Activated CD4-positive, CD25-positive, alpha-beta regulatory T cell (primary cell): Measurements from ENCODE around the gene PDAP1.
"Not testable (repeated sequence)": the region's sequence is repeated elsewhere in the genome, so short reads cannot be mapped to it uniquely, and the experiment has no call there.

Experiments used
- DNase-seq, 4 experiments: peaks; one replicate each; lab custom pipeline; 2025; lab: John Stamatoyannopoulos, UW

The PDAP1 gene

DNA sequence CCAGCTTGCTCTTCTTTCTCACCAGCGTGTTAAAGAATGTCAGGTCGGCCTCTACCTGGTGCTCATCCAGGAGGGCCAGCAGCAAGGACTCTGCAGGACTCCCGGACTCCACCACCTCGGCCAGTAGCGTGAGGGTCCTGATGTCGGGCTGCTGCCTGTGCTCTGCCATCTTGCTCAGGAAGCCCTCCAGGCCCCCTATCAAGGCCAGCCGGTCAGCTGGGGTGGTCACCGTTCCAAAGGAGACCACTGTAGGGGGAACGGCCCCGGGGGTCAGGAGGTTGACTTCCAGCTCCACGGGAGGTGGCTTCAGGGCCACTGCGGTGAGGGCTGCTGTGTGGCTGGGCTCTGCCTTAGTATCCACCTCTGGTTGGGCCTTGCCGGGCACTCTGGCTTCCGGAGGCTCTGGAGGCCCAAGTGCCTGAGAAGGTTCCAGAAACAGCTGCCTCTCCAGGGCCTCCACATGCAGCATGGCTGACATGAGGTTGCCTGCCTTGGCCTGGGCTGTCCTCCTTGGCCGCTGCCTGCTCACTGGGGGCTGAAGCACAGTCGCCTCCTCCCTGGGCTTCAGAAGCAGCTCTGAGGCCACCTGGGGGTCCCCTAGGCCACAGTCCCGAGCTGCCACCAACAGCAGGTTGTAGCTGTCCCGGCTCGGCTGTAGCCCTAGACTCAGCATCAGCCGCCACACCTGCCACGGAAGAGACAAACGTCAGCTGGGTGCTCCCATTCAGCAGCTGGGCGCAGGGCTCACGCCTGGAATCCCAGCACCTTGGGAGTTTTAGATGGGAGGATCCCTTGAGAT lies 16.7 kb upstream of the PDAP1 start:
- no peak for DNase-seq

DNA sequence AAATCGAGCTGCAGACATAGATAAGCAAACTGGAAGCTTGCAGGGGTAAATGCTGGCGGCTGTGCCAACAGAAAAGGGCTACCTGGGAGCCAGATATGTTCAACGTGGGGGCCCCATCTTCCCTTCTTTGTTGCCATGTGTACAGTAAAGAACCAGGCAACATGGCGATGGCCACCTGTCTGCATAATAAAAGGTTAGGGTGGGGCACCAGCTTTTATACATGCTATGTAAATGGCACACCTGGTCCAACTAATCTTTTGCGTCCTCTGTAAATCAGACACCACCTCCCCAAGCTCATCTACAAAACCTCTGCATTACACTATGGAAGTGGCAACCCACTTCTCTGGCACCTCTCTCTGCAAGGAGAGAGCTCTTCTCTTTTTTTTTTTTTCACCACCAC lies 14.2 kb upstream of the PDAP1 start:
- no peak for DNase-seq

- DNase-seq = no peak
These were observed 13.8 kb upstream of the PDAP1 start for GRCh38 chr7:99422186-99422585.

- DNase-seq = no peak
These were observed 12.6 kb upstream of the PDAP1 start for GRCh38 chr7:99420986-99421385.

- DNase-seq = no peak
These were observed 11.8 kb upstream of the PDAP1 start for GRCh38 chr7:99420213-99420612.

- no peak for DNase-seq
These were observed 11.1 kb upstream of the PDAP1 start for GRCh38 chr7:99419323-99420021.

- DNase-seq = no peak
These were observed 9.9 kb upstream of the PDAP1 start for GRCh38 chr7:99418260-99418659.

GRCh38 chr7:99415513-99416127 lies 7.2 kb upstream of the PDAP1 start:
- DNase-seq = not testable (repeated sequence)

DNA sequence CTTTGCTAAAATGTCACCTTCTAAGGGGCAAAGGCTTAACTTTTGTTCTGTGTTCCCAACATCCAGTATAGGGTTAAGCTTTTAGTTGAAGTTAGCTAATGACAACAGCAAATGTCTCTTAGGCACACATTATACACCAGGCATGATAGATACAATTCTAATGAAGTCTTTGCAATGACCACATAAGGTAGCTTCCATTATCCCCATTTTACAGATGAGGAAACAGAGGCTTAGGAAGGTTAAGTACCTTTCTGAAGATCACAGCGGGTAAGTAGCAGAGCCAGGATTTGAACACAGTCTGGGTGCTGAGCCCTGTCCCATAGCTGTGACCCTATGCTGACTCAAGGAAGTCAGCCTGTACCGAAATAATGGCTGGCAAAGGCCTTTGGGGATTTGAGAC lies 2.2 kb upstream of the PDAP1 start:
- no peak for DNase-seq

GRCh38 chr7:99409806-99410205 lies 1.4 kb upstream of the PDAP1 start:
- no peak for DNase-seq

- DNase-seq = no peak
These were observed 785 bp upstream of the PDAP1 start for GRCh38 chr7:99409192-99409572.

GRCh38 chr7:99407872-99408378 lies 472 bp downstream of the PDAP1 start:
- DNase-seq = no peak

GRCh38 chr7:99406557-99406956 lies 1.8 kb downstream of the PDAP1 start:
- no peak for DNase-seq

DNA sequence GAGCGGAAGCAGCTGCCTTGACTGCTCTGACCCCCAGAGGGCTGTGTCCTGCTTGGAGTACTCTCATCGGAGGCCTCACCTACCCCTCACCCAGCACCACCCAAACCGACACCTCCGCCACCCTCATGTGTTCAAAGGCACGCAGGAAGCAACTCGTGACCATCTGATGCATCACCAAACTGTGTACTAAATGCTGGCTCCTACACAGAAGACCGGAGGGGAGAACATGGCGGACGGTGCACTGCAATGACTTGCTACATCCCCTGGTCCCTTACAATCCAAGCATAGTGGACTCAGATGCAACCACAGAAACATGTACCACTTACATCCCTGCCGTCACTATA lies 3.4 kb downstream of the PDAP1 start:
- DNase-seq = no peak

DNA sequence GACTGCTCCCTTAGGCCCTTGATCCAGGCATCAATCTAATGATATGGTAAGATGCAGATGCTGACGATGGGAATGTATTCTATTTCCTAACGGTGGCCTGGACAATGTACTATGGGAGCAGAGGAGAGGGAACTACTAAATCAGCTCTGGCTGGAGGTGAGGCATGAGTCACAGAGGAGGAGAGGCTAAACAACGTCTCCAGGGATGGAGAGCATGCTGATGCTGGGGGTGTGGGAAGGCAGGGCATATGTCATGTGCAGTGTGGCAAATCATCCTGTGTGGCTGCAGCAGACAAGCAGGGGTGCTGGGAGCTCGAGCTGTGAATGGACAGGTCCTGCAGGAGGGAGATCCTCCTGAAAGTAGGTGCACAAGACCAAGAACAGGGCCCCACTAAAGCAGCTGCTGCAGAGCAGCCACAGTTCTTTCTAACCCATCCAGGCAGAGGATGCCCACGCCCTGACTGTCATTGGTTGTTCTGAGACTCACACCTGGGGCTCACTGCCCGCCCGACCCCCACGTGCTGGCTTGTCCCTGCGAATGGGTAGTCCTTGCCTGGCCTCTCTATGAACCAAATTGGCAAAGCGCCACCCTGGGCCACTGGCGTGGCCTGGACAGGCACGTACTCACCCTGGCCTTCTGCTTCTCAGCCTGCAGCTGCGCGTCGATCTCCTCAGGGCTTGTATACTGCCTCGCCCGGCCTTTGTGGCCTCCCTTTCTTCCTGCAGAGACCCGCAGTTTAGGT lies 4.0 kb downstream of the PDAP1 start:
- no peak for DNase-seq

GRCh38 chr7:99403764-99404163 lies 4.6 kb downstream of the PDAP1 start:
- no peak for DNase-seq

DNA sequence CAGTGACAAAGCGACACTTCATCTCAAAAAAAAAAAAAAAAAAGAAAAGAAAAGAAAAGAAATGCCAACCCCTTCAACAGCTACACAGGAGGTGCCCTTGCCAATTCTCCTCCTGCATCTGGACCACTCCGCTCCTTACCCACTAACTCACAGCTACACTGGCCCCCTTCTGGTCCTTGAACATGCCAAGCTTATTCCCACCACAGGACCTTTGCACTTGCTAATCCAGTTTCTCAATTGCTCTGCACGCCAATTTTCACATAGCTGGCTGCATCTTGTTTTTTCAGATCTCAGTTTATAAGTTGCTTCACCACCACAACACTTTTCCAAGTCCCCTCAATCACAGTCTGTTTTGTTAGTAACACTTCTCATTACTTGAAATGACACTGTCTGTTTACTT lies 5.5 kb downstream of the PDAP1 start:
- no peak for DNase-seq

DNA sequence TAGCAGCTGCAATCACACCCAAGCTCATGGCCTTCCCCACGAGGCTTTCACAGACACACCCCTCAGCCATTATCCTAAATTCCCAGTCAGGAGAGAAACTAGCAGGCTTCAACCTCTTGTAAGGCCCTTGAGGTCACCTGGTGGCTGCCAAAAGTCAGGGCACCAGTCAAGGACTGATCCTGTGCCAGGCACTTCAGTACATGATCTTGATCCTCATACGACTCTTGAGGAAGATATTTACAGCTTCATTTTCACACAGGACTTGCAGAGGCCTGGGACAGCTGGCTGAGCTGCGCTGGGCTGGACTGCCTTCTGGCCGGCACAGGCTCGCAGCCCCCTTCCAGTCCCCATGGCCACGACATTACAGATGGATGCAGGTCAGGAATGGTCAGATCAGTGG lies 8.8 kb downstream of the PDAP1 start:
- DNase-seq = no peak

- no peak for DNase-seq
These were observed 9.4 kb downstream of the PDAP1 start for GRCh38 chr7:99398891-99399445.

DNA sequence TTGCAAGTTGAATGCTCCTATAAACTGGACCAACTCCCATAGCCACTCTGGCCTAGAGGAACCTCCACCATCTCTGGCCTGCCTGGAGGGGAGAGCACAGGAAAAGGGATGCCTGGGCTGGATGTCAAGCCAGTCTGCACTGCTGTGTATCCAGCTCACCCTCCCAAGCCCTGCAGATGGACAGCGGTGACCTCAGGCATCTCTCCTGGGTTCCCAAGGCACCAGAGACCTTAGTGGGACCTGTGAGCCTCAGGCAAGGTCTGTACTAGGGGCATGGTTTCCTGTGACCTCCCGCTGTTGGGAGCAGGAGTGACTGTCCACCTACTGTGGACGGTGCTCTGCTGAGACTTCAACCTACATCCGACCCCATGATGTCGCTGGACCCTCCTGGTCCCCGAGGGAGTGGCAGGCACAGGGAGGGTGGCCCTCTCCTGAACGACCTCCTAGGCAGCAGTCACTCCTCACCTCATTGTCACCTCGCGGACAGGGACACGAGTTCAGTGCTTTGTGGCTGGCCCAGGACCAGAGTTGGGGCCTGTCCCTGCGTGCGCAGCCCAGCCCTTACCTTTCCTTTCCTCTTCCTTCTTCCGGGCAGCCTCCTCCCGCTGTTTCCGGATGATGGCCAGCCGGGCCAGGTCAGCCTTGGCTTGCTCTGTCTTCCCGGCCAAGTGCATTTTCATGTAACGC lies 11.0 kb downstream of the PDAP1 start:
- no peak for DNase-seq
